Stomach (tissue), 4 donors: ENCODE data around the gene AAMP.

Source experiments
- CTCF ChIP-seq, 7 experiments: fragments of 450-650 bp in 4 of 7; fragments of 200-600 bp in 3 of 7; sonication (generic) in 3 of 7; IDR thresholded peaks; one replicate each; pipeline ENCODE4 v1.5.1; 2016 to 2019; ENCODE audit warnings: antibody characterized with exemption in 7 of 7, control low read depth in 2 of 7, mild to moderate bottlenecking in 1 of 7
- EP300 ChIP-seq: sonication (generic); formaldehyde crosslinking; IDR thresholded peaks from one replicate; pipeline ENCODE4 v1.6.1; 2017; ENCODE audit warnings: antibody characterized with exemption
- POLR2A ChIP-seq, 4 donors: fragments of 450-650 bp; IDR thresholded peaks; one replicate each; pipeline ENCODE4 v1.6.1; 2016; ENCODE audit warnings: antibody characterized with exemption in 4 of 4, control low read depth in 2 of 4, mild to moderate bottlenecking in 1 of 4, moderate library complexity in 1 of 4
- POLR2AphosphoS5 ChIP-seq, 3 donors: sonication (generic); formaldehyde crosslinking; IDR thresholded peaks; one replicate each; pipeline ENCODE4 v1.6.1; 2016; ENCODE audit warnings: antibody characterized with exemption in 3 of 3

GRCh38 chr2:218252509-218253231, 17.3 kb downstream of the AAMP start:
- TF ChIP-seq CTCF (IDR thresholded peaks at IDR 0.05) (no peak), EP300 (no peak), POLR2A (IDR thresholded peaks at IDR 0.05) (no peak), POLR2AphosphoS5 (IDR thresholded peaks at IDR 0.05) (no peak)
